IMR-90 (cell line): ENCODE data around the gene SLC6A3.

Experiments used
- CTCF ChIP-seq: conservative IDR thresholded peaks from 2 replicates; pipeline ENCODE4 v1.5.1; 2012; ENCODE audit warnings: mild to moderate bottlenecking, low read depth, low read length, improper control_type of control experiment
- POLR2A ChIP-seq: IDR thresholded peaks from 2 replicates; pipeline ENCODE4 v1.6.1; 2012; ENCODE audit warnings: mild to moderate bottlenecking, low read depth, low read length
- RCOR1 ChIP-seq: IDR thresholded peaks from 2 replicates; pipeline ENCODE4 v1.6.1; 2012; ENCODE audit warnings: mild to moderate bottlenecking, low read length, improper control_type of control experiment; ENCODE audit not compliant: insufficient replicate concordance

- TF ChIP-seq RCOR1, result no peak
- no peak for TF ChIP-seq POLR2A
- TF ChIP-seq CTCF, result no peak
These were observed 38.3 kb downstream of the SLC6A3 start for GRCh38 chr5:1406681-1407640.
